GM21723 (cell line): ENCODE data around the gene DBNDD2.

Experiments used
- ATAC-seq: cut with Tn5 transposase; IDR thresholded peaks from one replicate; pipeline ENCODE4 v1.9.1; 2021; ENCODE audit warnings: mild to moderate bottlenecking, moderate library complexity; ENCODE audit not compliant: unreplicated experiment

DBNDD2 gene

DNA sequence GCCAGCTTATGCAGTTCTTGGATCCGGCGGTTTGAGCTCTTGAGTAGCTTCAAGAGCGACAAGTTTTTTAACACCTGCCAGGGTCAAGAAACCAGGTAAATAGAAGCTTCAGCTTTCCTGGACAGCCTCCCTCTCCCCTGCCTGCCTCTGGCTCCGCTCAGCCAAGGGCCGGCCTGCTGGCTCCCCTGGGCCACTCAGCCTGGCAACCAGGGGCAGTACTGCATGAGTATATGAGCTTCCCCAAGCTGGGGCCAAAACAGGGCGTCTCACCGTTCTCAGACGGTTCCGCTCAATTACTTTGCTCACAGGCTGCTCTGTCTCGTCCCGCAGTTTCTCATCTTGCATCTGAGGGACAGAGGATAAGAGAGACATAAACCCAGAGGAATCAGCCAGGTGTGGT, 30.8 kb upstream of the DBNDD2 start:
- no peak for ATAC-seq

- ATAC-seq, result no peak
Measured at GRCh38 chr20:45378191-45378590, 29.9 kb upstream of the DBNDD2 start, which contains the start of gene TP53TG5. TSS of gene TP53TG5 (minus strand) at chr20:45378325. CDS start at chr20:45378236, 89 bp downstream.

DNA sequence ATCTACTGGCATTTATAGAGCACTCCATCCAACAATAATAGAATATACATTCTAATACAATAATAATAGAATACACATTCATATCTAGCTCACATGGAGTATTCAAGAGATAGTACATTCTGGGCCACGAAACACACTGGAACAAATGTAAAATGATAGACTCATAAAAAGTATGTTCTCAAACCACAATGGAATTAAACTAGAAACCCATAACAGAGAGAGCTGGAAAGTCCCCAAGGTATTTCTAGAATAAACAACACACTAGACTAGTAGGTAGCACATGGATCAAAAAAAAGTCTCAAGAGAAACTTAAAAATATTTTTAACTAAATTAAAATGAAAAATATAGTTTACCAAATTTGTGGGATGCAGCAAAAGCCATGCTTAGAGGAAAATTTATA, 20.8 kb upstream of the DBNDD2 start:
- no peak for ATAC-seq

GRCh38 chr20:45390931-45391330, 17.2 kb upstream of the DBNDD2 start:
- no peak for ATAC-seq

- no peak for ATAC-seq
Measured at GRCh38 chr20:45391559-45391958, 16.5 kb upstream of the DBNDD2 start.

- ATAC-seq, result no peak
Measured at GRCh38 chr20:45392733-45393132, 15.4 kb upstream of the DBNDD2 start.

- ATAC-seq, result no peak
Measured at GRCh38 chr20:45394221-45395113, 13.6 kb upstream of the DBNDD2 start.

- ATAC-seq, result no peak
Measured at GRCh38 chr20:45395114-45395415, 13.0 kb upstream of the DBNDD2 start.

DNA sequence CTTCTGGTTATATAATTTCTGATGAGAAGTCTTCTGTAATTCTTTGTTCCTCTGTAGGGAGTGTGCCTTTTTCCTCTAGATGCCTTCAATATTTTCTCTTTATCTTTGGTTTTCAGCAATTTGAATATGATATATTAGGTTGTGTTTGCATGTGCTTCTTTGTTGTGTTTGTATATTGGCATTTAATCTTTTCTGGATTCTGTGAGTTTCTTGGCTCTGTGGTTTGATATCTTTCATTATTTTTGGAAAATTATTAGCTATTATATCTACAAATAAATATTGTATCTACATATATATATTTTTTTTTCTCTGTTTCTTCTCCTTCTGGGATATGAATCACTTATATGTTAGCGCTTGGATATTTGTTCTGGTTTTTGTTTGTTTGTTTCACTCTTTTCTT, 9.1 kb upstream of the DBNDD2 start:
- no peak for ATAC-seq

- ATAC-seq, result no peak
Measured at GRCh38 chr20:45400346-45401031, 7.6 kb upstream of the DBNDD2 start.

DNA sequence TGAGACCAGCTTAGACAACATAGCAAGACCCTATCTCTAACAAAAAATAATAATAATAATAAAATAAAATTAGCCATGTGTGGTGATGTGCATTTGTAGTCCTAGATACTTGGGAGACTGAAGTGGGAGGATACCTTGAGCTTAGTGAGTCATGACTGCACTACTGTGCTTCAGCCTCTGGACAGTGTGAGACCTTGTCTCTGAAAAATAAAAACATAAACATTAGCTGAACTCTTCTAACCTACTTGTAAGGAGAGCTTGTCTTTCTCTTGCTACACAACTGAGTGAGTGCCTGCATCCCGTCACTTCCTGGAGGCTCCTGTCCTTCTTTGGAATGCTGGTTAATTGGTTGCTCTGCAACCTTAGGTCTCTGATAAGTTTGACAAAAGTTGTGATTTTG, 5.1 kb upstream of the DBNDD2 start:
- ATAC-seq, result no peak

DNA sequence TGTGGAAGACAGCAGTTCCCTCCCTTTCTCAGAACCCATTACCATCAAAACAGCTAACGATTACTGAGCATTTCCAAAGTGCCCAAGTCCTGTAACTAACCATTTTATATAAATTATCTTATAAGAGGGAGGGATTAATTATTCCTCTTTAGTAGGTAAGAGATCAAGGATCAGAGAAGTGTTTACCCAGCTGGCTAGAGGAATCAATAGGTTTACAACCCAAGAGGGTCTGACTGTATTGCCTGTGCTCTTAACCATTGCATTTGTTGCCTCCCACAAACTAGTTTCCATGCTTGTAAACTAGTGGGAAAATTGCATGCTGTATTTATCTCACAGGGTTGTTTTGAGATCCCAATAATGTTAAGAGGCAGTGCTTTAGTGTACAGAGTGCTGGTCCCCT, 3.7 kb upstream of the DBNDD2 start:
- ATAC-seq, result no peak

DNA sequence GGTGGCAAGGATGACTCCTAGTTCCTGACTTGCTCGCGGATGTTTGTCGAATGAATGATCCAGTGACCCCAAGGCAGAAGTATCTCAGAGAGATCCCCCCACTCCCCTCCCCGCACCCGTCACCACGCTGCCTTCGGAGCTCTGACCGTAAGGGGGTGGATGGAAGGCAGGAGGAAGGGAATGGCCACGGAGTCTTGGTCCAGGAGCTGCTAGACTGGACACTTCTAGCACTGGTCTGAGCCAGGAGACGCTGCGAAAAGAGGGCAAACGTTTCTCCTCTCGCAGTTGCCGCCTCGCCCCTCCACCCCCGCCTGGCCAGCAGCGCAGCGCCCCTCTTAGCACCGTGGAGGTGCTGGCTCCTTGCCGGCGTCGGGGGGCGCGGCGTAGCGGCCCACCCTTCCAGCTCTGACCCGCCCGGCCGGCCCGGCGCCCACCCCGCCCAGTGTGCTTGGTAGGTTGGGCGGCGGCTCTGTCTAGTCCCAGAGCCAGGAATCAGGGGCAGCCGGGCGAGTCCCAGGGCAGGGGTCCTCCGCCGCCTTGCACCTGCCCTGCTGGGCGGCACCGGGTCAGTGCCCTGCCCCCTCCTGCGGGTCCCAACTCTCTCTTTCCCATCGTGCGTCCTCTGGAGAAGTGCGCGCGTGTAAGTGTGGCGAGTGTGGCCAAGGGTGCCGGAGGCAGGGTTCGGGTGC, 2.4 kb upstream of the DBNDD2 start:
- no peak for ATAC-seq

DNA sequence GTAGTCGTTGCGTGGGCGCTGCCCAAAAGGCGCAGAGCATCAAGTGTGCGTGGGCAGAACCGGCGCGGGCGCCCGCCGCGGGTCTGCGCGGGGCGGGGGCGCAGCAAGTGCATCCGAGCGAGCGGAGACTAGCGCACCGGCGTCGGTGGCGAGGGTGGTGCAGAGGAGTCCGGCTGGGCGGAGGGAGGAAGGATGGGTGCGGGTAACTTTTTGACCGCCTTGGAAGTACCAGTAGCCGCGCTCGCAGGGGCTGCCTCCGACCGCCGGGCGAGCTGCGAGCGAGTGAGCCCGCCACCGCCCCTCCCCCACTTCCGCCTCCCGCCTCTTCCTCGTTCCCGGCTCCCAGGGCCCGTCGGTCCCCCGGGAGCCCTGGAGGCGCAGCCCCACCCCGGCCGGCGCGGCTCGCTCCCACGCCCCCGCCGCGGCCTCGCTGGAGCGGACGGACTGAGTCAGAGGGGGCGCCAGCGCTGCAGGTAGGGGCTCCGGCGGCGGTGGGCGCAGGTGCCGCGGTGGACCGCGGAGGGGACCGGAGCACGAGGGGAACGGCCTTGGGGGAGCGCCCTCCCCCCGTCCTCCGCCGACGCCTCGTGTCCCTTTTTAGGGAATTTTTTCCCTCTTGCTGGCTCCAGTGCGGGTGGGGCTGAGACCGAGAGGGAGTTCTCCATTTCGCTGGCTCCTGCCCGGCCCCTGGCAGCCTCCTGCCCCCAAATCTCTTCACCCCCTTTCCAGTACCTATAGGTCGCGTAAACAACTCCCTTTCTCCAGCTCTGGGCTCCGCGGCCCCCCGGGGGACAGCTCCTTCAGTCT, 1.6 kb upstream of the DBNDD2 start:
- no peak for ATAC-seq

GRCh38 chr20:45407067-45407745, 883 bp upstream of the DBNDD2 start:
- no peak for ATAC-seq

DNA sequence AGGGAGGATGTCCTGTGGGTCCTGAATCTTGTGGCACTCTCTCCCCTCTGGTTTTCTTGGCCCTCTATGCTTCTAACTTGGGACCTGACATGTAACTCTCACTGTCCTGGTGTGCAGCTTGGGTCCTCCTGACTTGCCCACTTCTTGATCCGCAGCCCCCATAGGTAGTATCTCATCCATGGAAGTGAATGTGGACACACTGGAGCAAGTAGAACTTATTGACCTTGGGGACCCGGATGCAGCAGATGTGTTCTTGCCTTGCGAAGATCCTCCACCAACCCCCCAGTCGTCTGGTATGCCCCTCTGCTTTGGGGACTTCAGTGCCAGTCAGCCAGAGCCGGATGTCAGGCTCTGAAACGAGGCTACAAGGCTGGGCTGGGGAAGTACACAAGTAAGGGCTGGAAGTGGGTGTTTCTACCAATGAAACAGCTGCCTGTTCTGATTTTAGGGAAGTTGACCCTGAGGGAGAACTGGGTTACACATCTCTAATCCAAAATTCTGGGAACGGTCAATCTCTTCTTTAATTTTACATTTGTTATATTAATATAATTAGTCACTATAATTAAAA, 641 bp downstream of the DBNDD2 start:
- no peak for ATAC-seq

GRCh38 chr20:45409521-45410272, 1.6 kb downstream of the DBNDD2 start:
- no peak for ATAC-seq

DNA sequence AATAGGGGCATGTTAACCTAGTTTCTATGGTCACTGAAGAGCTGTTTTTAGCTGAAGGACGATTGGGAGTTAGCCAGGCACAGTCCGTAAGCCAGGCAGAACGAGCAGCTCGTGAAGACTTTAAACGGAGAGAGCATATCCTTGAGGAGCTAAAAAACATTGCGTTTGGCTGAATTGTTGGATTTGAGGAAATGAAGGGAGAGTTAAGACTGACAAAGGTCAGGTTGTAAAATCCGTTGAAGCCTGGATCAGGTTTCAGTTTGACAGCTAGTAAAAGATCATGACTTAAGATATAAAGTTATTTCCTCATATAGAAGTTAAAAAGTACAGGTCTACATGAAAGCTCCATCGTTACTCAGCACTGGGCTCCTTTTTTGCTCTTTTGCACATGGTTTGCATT, 2.8 kb downstream of the DBNDD2 start:
- no peak for ATAC-seq

GRCh38 chr20:45412653-45413052, 4.6 kb downstream of the DBNDD2 start:
- no peak for ATAC-seq
